Activated CD8-positive, alpha-beta memory T cell treated with anti-CD3 and anti-CD28 coated beads, Interleukin-2, amount 50 U/mL, for 24 hours (primary cell): ENCODE results near the gene SLC9A7.

Source experiments
- DNase-seq: peaks from one replicate; pipeline ENCODE4 v3.0.0-alpha.2; 2020; ENCODE audit errors: extremely low read depth

SLC9A7 gene

DNA sequence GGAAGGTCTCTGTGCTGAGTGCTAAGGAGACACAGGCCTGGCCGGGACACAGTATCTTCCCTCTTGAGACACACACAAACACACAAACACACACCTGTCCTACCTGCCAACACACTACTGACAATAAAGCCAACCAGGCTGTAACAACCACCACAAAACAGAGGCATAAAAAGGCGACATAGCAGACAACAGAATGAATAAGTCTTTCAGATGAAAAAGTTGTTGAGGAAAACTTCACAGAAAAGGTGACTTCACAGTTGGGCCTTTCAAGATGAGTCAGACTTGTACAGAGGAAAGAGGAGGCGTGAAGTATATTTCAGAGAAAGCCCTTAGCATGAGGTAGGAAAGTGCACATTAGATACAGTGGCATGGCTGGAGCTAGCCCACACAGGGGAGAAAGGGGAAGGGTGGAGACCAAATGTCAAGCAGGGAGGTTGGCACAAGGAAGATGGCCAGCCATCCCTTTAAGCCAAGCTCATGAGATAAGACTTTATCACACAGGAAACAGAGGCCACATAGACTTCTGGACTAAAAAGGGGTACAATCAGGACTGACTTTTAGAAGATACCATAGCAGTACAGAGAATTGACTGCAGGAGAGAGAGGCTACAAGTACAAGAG is 54.0 kb downstream of the SLC9A7 start:
- no peak for DNase-seq

DNA sequence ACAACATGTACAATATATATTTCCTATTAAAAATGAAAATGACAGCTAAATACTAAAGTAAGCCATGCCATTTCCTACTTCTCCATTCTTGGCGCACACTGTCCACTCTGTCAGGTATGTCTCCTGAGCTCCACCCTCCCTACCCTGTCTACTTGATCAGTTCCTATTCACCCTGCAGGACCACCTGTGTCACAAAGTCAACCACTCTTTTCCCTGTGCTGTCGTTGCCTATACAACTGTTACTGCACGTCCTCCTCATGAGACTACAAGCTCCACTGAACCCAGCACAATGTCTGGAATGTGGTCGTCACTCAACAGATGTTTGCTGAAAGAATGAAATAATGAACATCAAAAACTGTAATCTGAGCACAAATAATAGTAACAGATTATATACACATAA is 54.9 kb downstream of the SLC9A7 start:
- no peak for DNase-seq

DNA sequence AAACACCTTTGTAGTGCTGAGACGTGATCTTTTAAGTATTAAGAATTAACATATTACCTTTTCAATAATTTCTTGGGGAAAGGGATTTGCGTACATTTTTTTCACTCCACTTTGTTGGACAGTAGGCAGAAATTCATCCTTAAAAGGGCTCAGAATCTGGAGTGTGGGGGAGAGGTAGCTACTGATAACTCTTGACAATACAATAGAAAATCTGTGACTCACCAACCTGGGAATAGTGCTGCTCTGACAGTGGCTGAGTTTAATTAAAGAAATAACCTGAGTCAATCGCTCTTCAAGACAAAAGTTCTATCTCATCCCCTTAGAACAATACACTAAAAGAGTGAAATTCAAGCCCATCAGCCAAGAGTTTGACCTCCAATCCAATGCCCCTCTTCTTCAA is 60.2 kb downstream of the SLC9A7 start:
- no peak for DNase-seq

DNA sequence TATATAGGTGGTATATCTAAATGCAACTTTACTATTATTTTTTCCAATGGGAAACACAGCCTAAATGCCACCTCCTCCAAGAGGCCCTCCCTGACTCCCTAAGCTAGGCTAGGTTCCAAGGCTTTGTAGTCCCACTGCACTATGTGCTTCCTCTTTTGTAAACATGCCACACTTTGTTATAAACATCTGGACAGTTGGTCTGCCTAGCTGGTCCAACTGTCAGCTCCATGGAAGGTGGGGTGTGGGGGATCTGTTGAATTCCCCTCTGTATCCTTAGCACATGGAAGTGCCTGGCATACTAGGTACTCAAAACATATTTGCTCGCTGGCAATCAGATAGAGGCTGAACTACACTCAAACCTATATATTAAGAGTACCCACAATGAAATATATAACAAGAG is 63.4 kb downstream of the SLC9A7 start:
- no peak for DNase-seq

DNA sequence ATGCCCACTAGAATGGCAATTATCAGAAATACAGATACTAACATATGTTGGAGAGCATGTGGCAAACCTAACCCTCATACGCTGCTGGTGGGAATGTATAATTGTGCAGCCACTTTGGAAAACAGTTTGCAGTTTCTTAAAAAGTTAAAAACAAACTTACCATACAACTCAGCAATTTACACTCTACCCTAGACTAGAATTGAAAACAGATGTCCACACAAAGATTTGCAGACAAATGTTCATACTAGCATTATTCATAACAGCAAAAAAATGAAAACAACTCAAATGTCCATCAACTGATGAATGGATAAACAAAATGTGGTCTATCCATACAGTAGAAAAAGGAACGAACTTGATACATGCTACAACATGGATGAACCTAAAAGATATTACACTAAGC is 64.4 kb downstream of the SLC9A7 start:
- no peak for DNase-seq

DNA sequence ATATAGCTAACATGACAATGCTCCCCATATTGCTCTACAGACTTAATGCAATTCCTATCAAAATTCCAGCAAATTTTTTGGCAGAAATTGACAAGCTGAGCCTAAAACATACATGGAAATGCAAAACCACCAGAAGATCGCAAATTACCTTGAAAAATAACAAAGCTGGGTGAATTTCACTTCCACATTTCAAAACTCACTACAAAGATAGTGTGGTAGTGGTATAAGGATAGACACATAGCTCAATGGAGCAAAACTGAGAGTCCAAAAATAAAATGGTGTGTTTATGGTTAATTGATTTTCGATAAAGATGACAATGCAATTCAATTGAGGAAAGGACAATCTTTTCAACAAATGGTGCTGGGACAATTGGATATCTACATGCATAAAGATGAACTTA is 65.8 kb downstream of the SLC9A7 start:
- no peak for DNase-seq

DNA sequence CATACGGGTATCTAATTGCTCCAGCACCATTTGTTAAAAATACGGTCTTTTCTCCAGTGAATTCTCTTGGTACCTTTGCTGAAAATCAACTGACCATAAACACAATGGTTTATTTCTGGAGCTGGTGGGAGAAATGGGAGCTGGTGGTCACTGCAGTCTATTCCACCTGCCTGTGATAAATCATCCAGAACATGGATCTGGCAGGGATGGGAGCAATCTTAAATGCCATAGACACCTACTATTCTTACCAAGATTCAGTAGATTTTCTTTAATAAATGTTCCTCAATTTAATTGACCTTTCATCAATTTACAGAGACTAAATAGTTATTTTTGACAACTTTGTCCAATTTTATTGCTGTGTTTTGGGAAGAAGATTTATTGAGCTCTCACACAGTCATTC is 68.1 kb downstream of the SLC9A7 start:
- DNase-seq, result no peak

DNA sequence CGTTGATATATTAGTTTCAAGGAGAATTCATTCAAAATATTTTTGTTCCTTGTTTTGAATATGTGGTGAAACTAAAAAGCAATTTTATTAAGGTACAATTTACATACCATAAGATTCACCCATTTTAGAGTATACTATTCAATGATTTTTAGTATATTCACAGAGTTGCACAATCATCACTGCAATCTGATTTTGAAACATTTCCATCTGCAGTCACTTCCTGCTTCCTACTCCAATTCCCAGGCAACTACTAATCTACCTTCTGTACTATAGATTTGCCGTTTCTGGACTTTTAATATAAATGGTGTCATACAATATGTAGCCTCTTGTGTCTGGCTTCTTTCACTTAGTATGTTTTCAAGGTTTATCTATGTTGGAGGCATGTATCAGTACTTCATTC is 71.3 kb downstream of the SLC9A7 start:
- no peak for DNase-seq

DNA sequence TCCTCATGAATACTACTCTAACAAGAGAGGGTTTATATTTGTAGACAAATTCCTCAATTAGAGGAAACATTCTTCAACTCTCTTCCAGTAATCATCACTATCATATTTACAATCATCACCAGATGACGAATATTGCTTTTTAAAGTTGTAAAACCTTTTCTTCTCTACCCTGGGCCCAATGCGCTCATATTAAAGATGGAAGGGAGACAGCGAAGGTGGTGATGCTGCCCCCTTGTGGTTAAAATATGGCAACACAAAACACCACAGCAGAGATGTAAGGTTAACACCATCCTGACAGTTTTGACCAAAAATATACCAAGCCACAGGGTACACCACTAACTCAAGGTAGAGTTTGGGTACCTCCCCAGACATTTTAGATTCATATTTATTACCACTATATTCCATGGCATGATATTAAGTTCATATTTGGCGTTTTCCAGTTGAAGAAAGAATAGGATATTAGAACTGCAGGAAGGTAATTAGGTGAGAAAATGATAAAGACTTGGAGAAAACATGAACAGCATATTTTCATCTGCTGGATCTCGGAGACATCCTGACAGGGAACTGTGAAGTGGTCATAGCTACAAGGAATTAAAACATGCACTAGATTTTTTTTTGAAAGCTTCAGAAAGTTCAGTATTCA is 72.8 kb downstream of the SLC9A7 start:
- no peak for DNase-seq

DNA sequence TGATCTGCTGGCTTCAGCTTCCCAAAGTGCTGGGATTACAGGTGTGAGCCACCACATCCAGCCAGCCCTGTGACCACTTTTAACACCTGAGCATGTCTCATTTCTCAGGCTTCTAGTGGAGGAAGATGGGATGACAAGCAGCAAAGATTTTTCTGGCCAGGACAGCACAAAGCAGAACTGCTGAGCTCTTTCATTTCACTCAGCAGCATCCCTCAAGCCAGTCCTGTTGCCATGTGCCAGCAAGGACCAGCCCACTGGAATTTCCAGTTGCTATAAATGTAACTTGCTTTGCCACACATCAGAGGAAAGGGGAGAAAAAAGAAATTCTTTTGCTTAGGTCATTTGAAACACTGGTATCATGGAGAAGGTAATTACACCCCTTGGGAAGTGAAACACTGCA is 75.9 kb downstream of the SLC9A7 start:
- no peak for DNase-seq

DNA sequence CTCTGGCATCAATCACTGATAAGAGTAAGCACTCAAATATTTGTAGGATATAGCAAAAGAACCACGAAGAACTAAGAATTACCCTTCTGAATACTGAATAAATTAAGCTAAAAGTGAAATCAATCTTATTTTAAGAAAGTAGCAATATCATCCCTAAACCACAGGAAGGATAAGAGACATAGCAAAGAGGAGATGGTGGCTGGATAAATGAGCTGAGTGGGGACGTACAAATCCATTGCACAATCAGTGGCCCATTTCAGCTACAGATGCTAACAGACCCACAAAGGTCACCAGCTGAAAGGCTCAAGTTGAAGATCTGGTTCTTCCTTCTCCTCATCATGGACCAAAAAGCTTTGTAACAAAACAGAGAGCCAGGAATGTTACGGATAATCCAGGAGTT is 77.1 kb downstream of the SLC9A7 start:
- no peak for DNase-seq

DNA sequence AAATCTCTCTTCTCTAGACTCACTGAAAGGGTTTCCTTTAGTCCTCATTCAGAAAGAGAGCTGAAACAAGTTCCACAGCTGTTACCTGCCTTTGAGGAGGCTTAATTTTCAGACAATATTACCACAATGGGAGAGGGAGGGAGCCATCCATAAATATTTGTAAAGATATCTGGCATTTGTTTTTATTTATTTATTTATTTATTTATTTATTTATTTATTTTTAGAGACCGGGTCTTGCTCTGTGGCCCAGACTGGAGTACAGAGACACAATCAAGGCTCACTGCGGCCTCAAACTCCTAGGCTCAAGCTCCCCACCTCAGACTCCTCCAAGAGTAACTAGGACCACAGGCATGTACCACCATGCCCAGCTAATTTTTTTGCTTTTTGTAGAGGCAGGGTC is 80.7 kb downstream of the SLC9A7 start:
- no peak for DNase-seq

DNA sequence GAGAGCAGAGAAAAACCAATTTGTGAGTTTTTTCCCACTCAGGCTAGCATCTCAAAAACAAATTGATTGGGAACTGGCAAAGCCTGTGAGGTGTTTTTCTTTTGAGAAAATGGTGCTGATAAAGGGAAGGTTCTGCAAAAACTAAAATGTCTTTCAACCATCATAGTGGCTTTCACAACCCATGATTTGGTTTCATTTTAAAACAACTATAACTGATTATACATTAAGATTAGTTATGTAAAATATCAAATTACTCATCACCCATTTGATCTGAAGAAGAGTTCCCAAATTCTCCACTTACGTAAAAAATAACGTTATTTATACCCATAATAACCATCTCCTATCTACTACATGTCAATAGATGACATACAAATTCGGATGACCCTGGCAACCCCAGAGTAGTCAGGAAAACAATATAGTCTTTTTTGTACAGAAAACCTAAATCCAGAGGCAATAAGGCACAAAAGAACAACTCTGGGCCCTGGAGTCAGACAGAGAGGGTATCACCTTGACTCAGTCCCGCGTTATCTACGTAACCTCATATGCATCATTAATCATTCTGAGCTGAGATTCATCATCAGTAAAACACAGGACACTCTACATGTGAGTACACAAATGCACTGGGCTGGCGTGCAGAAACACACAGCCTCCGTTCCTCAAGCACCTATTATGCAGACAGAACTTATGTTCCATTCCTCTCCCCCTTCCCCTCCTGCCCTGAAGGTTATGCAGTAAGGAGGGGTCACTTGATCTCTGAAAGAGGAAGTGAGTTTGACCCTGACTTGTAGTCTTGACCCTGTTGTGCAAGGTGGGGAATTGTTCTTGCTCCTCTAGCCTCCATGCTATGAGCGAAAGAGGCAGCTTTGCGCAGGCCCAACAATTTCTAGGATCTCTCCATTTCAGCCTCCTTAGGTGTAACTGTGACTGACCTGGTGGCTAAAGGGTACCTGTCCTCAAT is 82.2 kb downstream of the SLC9A7 start:
- no peak for DNase-seq

DNA sequence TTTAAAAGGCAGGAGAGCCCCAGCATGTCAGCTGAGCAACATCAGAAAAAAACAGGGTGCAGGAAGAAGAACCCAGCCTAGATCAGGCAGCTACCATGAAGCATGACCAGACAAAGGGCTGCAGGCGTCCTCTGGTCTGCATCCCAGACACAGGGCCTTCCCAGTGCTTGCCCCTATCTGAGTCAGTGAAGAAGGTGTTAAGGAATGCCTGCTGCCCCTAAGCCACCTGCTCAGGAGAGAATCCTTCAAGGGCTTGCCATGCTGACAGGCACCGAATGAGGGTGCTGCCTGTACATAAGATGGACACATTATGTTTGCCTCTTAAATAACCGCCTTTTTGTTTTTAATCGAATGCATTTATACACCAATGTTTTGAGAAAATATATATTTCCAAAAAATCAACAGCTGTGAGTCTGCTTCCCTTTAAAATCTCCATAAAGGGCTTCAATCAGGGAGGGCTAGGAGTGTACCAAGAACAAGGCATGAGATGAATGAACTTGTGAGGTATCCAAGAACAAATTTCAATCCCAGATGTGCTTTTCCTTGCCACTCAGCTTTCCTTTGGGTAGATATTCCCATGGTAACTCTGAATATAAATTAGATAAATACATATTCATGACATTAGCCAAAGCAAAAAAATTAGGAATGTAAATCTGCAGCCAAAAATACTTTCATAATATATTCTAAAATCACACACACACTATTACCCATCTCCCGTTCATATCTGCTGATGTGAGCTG is 85.1 kb downstream of the SLC9A7 start:
- no peak for DNase-seq

DNA sequence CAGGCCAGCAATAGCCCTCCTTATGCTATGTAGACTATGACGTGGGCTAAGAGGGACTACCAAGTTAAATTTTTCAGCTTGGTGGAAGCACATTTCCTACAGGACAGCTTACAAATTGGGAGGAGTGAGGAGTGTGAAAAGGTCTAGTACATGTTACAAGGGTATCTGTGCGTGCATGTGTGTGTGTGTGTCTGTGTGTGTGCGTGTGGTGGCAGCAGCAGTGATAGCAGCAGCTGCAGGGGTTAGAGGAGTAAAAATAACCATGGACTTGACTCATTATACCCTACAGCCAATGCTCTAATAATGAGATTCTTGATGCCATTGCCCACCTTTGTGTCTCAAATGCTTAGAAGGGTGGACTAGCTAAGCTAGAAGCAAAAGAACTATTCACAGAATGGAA is 88.6 kb downstream of the SLC9A7 start:
- no peak for DNase-seq

DNA sequence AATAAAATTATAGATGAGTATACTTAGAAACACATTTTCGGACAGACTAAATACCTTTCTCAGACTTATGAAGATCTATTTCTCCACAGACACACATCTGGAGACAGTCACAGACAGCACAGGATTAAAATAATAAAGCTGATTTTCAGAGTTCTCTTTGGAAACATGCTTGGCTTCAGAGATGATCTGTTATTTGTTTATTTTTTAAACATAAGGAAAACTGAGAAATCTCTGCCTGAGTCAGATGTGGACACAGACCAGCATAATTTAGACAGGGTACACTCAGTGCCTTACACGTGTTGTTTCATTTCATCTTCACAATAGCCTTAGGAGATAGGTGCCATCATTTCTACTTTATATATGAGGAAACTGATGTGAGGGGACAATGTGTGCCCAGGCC is 92.1 kb downstream of the SLC9A7 start:
- no peak for DNase-seq

DNA sequence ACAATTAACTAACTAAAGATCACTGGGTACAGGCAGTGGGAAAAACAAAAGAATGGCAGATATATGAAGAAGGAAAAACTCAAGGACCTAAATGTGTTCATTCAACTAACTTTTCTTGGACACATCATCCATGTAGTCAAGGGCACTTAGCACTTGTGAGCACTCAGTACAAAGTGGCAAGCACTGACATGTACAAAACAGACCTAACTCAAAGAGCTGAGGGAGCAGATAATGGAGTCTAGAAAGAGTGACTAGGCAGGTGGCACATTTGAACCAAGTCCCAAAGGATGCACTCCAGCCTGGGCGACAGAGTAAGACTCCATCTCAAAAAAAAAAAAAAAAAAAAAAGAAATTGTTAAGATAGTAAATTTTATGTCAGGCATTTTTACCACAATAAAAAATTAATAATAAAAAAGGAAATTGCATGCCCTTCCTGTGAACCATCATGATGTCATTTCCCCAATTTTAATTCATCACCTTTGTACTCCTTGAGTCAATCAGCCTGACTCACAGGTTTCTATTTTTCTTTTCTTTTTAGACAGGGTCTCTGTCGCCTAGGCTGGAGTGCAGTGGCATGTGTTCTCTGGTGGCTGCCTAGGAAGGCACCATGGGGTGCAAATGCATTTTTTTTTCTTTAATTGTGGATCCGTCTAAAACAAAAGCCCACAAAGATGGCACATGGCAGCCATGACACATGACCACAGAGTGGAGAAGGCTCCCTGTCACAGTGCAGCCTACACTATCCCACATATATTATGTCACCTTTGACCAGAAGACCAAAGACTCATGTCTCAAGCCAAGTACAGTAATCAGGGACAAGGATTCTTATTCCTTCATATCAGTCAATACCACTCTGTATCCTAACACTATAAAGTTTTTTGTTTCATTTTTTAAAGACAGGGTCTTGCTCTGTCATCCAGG is 93.4 kb downstream of the SLC9A7 start:
- no peak for DNase-seq

DNA sequence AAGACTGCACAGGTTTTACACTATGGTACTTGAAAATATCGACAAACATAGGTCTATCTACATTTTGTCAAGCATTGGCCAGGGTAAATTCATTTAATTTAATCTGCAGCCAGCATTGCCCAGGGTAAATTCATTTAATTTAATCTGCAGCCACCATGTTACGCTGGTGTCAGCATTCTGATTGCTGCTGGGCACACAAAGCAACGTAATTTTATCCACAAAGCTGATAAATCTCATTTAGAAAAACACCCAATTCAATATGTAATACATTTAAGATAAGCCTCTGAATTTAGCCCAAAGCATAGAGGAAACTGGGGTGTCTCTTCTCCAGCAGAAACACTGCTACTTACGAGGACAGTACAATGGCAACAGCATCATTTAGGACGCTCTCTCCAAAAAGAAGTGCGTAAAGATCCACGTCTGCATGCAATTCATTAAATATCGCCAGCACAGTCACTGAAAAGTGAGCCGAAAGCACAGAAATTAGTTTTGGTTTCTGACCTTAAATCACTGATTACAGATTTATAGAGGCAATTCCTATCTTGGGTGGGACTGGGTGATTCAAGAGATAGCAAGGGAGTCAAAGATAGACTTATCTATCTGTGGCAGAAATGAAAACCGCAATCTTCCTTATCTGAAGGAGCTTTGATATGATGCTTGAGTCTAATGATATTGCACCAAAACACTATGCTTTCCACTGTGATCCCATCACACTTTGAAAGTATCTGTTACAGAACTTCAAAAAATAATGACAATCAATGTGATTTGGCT is 96.5 kb downstream of the SLC9A7 start:
- DNase-seq, result no peak

DNA sequence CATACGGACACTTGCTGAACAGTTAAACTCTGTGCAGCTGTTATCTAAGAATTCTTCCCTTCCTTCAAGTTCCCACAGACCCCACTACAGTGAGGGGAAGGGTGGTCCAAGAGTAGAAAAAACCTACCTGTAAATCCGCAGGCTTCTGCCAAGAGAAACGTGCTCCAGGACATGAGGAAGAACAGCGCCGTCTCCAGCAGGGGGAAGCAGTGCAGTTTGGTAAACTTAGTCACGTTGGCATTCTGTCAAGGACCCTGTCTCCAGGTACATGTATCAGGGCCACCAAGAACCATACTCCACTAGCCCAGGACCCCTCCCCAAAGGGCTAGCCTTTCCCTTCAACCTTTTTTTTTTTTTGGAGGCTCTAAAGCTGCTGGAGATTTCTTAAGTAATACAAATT is 105.4 kb downstream of the SLC9A7 start:
- no peak for DNase-seq
